Ovary (tissue), 3 donors: ENCODE measurements around the gene GIMD1.

Experiments used
- CTCF ChIP-seq, 3 donors: fragments of 450-650 bp in 2 of 3; fragments of 200-600 bp in 1 of 3; IDR thresholded peaks; one replicate each; pipeline versions ENCODE4 v1.5.1 to v1.8.0; 2016 to 2022; ENCODE audit warnings: antibody characterized with exemption in 3 of 3, mild to moderate bottlenecking in 1 of 3
- EP300 ChIP-seq: sonication (generic); formaldehyde crosslinking; IDR thresholded peaks from one replicate; pipeline ENCODE4 v1.6.1; 2017; ENCODE audit warnings: antibody characterized with exemption
- POLR2A ChIP-seq: fragments of 450-650 bp; IDR thresholded peaks from one replicate; pipeline ENCODE4 v1.6.1; 2017; ENCODE audit warnings: antibody characterized with exemption, mild to moderate bottlenecking, moderate library complexity
- donor health status: DM: no; HTN: no; CAD: no.

- TF ChIP-seq CTCF (IDR thresholded peaks at IDR 0.05) (no peak), POLR2A (no peak), EP300 (no peak)
Measured at GRCh38 chr4:106334741-106335470, 33.7 kb downstream of the GIMD1 start.
